Measurements from ENCODE around the gene ORAI1.

ORAI1 gene

GRCh38 chr12:121641343-121641630 lies 15.0 kb downstream of the ORAI1 start:
- no peak for TF ChIP-seq CTCF (IDR thresholded peaks at IDR 0.05; ENCODE audit: control extremely low read depth, extremely low read depth, low read depth, missing control alignments)
- ChIA-PET POLR2A (no interaction called here), CTCF (interaction anchor here (1.3 to 2.3 kb wide), 4 partner anchors 10 to 137 kb away, joined by 3 to 5 read pairs (median 4); partner anchors contain the start of gene ORAI1)

GRCh38 chr12:121648458-121649028 lies 22.2 kb downstream of the ORAI1 start:
- CTCF ChIA-PET = interaction anchor here (0.8 to 2.0 kb wide), 4 partner anchors 13 to 148 kb away, joined by 3 to 5 read pairs (median 4); no protein-coding TSS in a partner anchor
- no peak for DNase-seq (ENCODE audit: extremely low spot score)
- POLR2A ChIA-PET = interaction anchor here (0.6 kb wide), 2 partner anchors 1090 to 1152 kb away, joined by 3 to 6 read pairs; no protein-coding TSS in a partner anchor
- no peak for TF ChIP-seq CTCF (IDR thresholded peaks at IDR 0.05; ENCODE audit: control extremely low read depth, extremely low read depth, low read depth, missing control alignments)

More at GRCh38 chr12:121641343-121641630, 15.0 kb downstream of the ORAI1 start:
- DNase-seq (ENCODE audit: extremely low spot score) = no peak

DNA sequence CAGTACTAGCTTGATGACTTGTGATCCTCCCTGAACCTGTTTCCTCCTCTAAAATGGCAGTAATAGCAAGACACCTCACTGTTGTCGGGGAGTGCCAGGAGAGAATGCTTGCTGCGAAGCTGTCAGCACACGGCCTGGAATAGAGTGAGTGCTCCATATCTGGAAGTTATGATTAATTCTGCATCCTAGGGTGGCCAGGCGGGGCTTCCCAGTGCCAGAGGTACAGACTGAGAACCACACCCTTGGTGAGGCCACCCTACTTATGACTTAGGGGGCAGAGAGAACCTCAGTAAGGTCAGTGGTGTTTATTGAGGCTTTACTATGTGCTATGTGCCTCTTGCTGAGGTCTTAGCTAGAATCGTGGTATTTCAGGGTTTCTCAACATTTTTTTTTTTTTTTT lies 23.0 kb downstream of the ORAI1 start:
- ChIA-PET POLR2A (interaction anchor here (0.6 kb wide), 1 partner anchor 89 kb away, joined by 6 read pairs; no protein-coding TSS in a partner anchor), CTCF (interaction anchor here (0.7 to 1.1 kb wide), 3 partner anchors 12 to 149 kb away, joined by 3 to 4 read pairs (median 4); no protein-coding TSS in a partner anchor)
- TF ChIP-seq CTCF (IDR thresholded peaks at IDR 0.05; ENCODE audit: control extremely low read depth, extremely low read depth, low read depth, missing control alignments) = no peak
- DNase-seq (ENCODE audit: extremely low spot score) = no peak

- POLR2A ChIA-PET = no interaction called here
- DNase-seq (ENCODE audit: extremely low spot score) = no peak
- TF ChIP-seq CTCF (IDR thresholded peaks at IDR 0.05; ENCODE audit: control extremely low read depth, extremely low read depth, low read depth, missing control alignments) = no peak
- CTCF ChIA-PET = interaction anchor here (0.7 to 2.4 kb wide), 2 partner anchors 19 to 144 kb away, joined by 4 to 5 read pairs; partner anchors contain the start of gene RHOF
Measured at GRCh38 chr12:121649819-121650353, 23.6 kb downstream of the ORAI1 start.

DNA sequence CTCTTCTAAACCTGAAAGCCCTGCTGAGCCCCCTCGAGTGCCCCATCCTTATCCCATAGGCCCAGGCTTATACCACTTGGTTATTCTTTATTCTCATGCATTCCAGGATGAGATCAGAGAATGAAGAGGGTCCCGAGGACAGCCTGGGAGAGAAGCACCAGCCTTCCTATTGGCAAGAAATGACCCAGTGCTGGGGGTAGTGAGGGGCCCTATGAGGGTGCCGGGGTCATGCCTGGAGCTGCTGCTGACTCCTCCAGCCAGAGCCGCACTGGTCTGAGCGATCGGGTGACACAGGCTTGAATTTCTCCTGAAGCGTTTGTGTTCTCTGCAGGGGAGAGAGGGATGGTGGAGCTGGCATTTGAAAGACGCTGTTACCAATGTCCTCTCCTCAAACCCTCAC lies 25.0 kb downstream of the ORAI1 start:
- POLR2A ChIA-PET = interaction anchor here (0.8 kb wide), 1 partner anchor 20 kb away, joined by 3 read pairs; no protein-coding TSS in a partner anchor
- CTCF ChIA-PET = interaction anchor here (0.6 to 2.4 kb wide), 6 partner anchors 15 to 353 kb away, joined by 3 to 5 read pairs (median 4); partner anchors contain the start of genes ORAI1 and RHOF
- TF ChIP-seq CTCF (IDR thresholded peaks at IDR 0.05; ENCODE audit: control extremely low read depth, extremely low read depth, low read depth, missing control alignments) = no peak
- no peak for DNase-seq (ENCODE audit: extremely low spot score)

DNA sequence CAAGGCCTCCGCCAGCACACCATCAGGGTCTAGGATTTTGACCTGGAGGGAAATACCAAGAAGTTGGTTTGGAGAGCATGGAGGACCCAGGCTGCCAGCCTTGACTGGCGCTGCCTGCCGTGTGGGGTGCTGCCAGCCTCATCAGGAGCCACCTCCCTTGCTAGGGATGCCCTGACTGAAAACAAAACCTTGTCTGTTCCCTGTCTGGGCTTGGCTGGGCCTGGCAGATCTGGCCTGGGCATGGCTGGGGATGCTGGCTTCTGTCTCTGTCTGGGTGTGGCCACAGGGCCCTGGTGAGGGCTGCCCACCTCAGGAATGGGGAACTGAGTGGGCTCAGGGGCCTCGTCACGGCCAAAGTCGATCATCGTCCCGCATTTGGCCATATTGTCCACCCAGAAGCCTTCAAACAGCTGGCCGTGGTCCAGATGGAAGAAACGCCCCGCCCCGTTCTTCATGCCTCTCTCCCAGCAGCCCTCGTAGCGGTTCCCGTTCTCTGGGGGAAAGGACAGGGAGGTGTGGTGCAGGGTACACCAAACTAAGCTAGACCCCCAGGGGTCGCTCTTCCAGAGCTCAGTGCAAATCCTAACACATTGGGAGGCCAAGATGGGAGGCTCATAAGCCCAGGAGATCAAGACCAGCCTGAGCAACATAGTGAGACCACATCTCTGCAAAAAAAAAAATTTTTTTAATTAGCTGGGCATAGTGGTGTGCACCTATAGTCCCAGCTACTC lies 26.6 kb downstream of the ORAI1 start:
- POLR2A ChIA-PET = interaction anchor here (0.5 to 1.0 kb wide), 3 partner anchors 11 to 563 kb away, joined by 3 to 4 read pairs (median 3); no protein-coding TSS in a partner anchor
- no peak for DNase-seq (ENCODE audit: extremely low spot score)

More for the DNA sequence above, 26.6 kb downstream of the ORAI1 start:
- no peak for TF ChIP-seq CTCF (IDR thresholded peaks at IDR 0.05; ENCODE audit: control extremely low read depth, extremely low read depth, low read depth, missing control alignments)
- CTCF ChIA-PET = interaction anchor here (1.1 kb wide), 2 partner anchors 14 to 100 kb away, joined by 3 to 6 read pairs; no protein-coding TSS in a partner anchor
